ENCODE data around the gene IMMT.

DNA sequence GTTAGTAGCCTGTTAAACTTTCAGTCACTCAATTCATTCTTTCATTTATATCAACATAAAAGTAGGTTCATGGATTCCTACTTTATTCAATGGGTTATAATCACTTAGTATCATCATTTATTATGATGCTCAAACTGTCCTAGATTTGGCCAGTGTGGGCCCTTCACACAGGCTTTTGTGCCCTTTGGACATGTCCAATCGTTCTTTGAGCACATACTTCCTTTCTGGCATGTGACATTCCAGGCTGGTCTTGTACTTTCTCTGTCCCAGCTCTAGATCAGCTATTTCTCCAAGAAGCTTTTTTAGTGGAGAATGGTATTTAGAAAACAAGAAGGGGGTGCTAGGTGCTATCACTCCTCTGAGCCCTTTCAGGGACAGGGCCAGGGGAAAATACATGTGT lies 101.0 kb downstream of the IMMT start:
- TF ChIP-seq, protein P1, sequence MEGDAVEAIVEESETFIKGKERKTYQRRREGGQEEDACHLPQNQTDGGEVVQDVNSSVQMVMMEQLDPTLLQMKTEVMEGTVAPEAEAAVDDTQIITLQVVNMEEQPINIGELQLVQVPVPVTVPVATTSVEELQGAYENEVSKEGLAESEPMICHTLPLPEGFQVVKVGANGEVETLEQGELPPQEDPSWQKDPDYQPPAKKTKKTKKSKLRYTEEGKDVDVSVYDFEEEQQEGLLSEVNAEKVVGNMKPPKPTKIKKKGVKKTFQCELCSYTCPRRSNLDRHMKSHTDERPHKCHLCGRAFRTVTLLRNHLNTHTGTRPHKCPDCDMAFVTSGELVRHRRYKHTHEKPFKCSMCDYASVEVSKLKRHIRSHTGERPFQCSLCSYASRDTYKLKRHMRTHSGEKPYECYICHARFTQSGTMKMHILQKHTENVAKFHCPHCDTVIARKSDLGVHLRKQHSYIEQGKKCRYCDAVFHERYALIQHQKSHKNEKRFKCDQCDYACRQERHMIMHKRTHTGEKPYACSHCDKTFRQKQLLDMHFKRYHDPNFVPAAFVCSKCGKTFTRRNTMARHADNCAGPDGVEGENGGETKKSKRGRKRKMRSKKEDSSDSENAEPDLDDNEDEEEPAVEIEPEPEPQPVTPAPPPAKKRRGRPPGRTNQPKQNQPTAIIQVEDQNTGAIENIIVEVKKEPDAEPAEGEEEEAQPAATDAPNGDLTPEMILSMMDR (IDR thresholded peaks at IDR 0.05; ENCODE audit: insufficient read depth, low read depth, low read length), result no peak
- TF ChIP-seq EZH2 (IDR thresholded peaks at IDR 0.05; ENCODE audit: insufficient read depth, low read length), result no peak

Measured in astrocyte (in vitro differentiated cells and primary cell).